Measurements from ENCODE around the gene MRPS6. TPM values are rescaled to one million over a fixed set of nuclear protein-coding genes. Genes with fewer than 3 reads are reported as not detected.
A peak's percentile ranks its signal among the peaks of the same experiment; 100 is the strongest.

The MRPS6 gene
- total RNA-seq, 1 experiment from 2014 or later = 109 TPM

DNA sequence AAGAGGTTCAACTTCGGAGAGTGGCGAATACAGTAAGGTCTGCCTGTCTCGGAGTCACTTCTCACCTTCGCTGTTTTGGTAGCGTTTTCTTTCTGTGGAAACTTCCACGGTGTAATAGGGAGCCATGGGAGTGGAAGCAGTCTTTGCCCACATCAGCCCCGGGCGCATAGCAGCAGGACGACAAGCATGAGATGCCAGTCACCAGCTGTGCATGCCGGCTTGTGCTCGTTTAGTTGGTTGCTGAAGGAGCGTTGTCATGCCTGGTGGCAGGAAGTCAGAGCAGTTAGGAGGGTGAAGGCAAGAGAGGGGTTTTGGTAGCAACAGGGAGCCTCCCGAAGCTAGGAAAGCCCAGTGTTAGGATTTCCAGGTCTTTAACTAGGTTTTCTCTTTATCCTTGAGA is 58.8 kb downstream of the MRPS6 start:
- H3K27me3 ChIP-seq (ENCODE audit: control insufficient read depth, insufficient read depth, low read length) = no peaks in the 10 kb centered on the region
- TF ChIP-seq, protein P1, sequence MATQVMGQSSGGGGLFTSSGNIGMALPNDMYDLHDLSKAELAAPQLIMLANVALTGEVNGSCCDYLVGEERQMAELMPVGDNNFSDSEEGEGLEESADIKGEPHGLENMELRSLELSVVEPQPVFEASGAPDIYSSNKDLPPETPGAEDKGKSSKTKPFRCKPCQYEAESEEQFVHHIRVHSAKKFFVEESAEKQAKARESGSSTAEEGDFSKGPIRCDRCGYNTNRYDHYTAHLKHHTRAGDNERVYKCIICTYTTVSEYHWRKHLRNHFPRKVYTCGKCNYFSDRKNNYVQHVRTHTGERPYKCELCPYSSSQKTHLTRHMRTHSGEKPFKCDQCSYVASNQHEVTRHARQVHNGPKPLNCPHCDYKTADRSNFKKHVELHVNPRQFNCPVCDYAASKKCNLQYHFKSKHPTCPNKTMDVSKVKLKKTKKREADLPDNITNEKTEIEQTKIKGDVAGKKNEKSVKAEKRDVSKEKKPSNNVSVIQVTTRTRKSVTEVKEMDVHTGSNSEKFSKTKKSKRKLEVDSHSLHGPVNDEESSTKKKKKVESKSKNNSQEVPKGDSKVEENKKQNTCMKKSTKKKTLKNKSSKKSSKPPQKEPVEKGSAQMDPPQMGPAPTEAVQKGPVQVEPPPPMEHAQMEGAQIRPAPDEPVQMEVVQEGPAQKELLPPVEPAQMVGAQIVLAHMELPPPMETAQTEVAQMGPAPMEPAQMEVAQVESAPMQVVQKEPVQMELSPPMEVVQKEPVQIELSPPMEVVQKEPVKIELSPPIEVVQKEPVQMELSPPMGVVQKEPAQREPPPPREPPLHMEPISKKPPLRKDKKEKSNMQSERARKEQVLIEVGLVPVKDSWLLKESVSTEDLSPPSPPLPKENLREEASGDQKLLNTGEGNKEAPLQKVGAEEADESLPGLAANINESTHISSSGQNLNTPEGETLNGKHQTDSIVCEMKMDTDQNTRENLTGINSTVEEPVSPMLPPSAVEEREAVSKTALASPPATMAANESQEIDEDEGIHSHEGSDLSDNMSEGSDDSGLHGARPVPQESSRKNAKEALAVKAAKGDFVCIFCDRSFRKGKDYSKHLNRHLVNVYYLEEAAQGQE (IDR thresholded peaks at IDR 0.05; ENCODE audit: insufficient read depth in 1 of 2, low read depth in 2 of 2, low read length in 1 of 2) = no peak
- TF ChIP-seq SIN3A (IDR thresholded peaks at IDR 0.05; ENCODE audit: borderline replicate concordance, insufficient read depth, low read depth, low read length) (no peak), POLR2AphosphoS5 (IDR thresholded peaks at IDR 0.05; ENCODE audit: low read depth, low read length) (no peak), TCF7L2 (IDR thresholded peaks at IDR 0.05; ENCODE audit: low read depth, low read length) (no peak)
- TF ChIP-seq, protein P2, sequence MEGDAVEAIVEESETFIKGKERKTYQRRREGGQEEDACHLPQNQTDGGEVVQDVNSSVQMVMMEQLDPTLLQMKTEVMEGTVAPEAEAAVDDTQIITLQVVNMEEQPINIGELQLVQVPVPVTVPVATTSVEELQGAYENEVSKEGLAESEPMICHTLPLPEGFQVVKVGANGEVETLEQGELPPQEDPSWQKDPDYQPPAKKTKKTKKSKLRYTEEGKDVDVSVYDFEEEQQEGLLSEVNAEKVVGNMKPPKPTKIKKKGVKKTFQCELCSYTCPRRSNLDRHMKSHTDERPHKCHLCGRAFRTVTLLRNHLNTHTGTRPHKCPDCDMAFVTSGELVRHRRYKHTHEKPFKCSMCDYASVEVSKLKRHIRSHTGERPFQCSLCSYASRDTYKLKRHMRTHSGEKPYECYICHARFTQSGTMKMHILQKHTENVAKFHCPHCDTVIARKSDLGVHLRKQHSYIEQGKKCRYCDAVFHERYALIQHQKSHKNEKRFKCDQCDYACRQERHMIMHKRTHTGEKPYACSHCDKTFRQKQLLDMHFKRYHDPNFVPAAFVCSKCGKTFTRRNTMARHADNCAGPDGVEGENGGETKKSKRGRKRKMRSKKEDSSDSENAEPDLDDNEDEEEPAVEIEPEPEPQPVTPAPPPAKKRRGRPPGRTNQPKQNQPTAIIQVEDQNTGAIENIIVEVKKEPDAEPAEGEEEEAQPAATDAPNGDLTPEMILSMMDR (IDR thresholded peaks at IDR 0.05) = no peak

DNA sequence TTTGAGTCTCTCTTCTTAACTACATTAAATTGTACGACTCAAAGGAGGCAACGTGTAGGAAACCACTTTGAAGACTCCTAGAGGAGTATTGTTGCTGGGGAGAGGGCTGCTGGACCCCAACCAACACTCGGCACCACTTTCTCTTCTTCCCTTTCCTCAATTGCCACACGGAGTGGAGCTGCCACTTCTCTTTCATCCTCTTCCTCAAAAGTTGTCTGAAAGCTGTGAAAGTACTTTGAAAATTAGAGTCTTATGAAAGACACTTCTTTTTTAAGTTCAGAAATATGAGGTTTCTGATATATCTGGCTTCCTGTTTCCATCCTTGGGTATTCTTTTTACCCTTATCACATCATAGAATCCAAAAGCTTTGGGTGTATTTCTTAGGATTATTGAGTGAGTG is 59.5 kb downstream of the MRPS6 start:
- H3K27me3 ChIP-seq (ENCODE audit: control insufficient read depth, insufficient read depth, low read length) = no peaks in the 10 kb centered on the region
- no peaks in the 10 kb centered on the region for H3K36me3 ChIP-seq (ENCODE audit: control insufficient read depth, insufficient read depth, low read length)
- no peak overlapping the region for H3K4me3 ChIP-seq (ENCODE audit: low read depth in 2 of 2, low read length in 2 of 2)
- DNase-seq (ENCODE audit: low read depth, low spot score) = no peak
- POLR2A ChIA-PET = no interaction called here
- intact Hi-C loops (cut with micrococcal nuclease; ENCODE audit: unreplicated experiment) (no loop called here), in situ Hi-C loops (cut with HindIII; ENCODE audit: low pct_unique_long_range_greater_than_20kb, low sequenced_read_pairs) (no loop called here)
- H3K27ac ChIP-seq (ENCODE audit: low read length) = no peak overlapping the region
- H3K9me3 ChIP-seq (ENCODE audit: control insufficient read depth, insufficient read depth, low read depth, low read length) = no peaks in the 10 kb centered on the region; the same call in 1 of the 2 replicates
- no peak for ATAC-seq
- CTCF ChIA-PET = no interaction called here
- no peak for TF ChIP-seq SIN3A (IDR thresholded peaks at IDR 0.05; ENCODE audit: borderline replicate concordance, insufficient read depth, low read depth, low read length)
- TF ChIP-seq, protein P2 (IDR thresholded peaks at IDR 0.05) = no peak
- TF ChIP-seq, protein P1 (IDR thresholded peaks at IDR 0.05; ENCODE audit: insufficient read depth in 1 of 2, low read depth in 2 of 2, low read length in 1 of 2) = no peak
- BruUV-seq (replicated peaks) = no TSS peak
- peaks cover 35% of the 10 kb centered on the region for H3K4me1 ChIP-seq (ENCODE audit: control insufficient read depth, insufficient read depth, low read length)

More for the DNA sequence above, 58.8 kb downstream of the MRPS6 start:
- DNase-seq (ENCODE audit: low read depth, low spot score) = no peak
- CTCF ChIA-PET = no interaction called here
- BruUV-seq (replicated peaks) = no TSS peak
- Histone ChIP-seq H3K9me3 (ENCODE audit: control insufficient read depth, insufficient read depth, low read depth, low read length) (no peaks in the 10 kb centered on the region; the same call in 1 of the 2 replicates), H3K4me3 (ENCODE audit: low read depth in 2 of 2, low read length in 2 of 2) (no peak overlapping the region), H3K36me3 (ENCODE audit: control insufficient read depth, insufficient read depth, low read length) (no peaks in the 10 kb centered on the region), H3K27ac (ENCODE audit: low read length) (0 out of 2 replicates have a peak overlapping the region, but pooled peaks have one; percentile 17), H3K4me1 (ENCODE audit: control insufficient read depth, insufficient read depth, low read length) (peaks cover 42% of the 10 kb centered on the region)
- POLR2A ChIA-PET = no interaction called here
- intact Hi-C loops (cut with micrococcal nuclease; ENCODE audit: unreplicated experiment) (no loop called here), in situ Hi-C loops (cut with HindIII; ENCODE audit: low pct_unique_long_range_greater_than_20kb, low sequenced_read_pairs) (no loop called here)
- ATAC-seq = no peak
